Progenitor cell of endocrine pancreas (in vitro differentiated cells): ENCODE measurements around the gene CPLANE2. TPM values are rescaled to one million over a fixed set of nuclear protein-coding genes. Genes with fewer than 3 reads are reported as not detected.

Experiments
- DNase-seq: peaks from one replicate; pipeline ENCODE4 v3.0.0; 2021; ENCODE audit warnings: low spot score; ENCODE audit not compliant: unreplicated experiment
- H3K27ac Mint-ChIP-seq: 2 replicates; pipeline ENCODE4 v1.8.0; 2021; ENCODE audit warnings: mild to moderate bottlenecking, moderate library complexity, mixed read lengths
- H3K27me3 Mint-ChIP-seq: 2 replicates; pipeline ENCODE4 v1.8.0; 2021; ENCODE audit warnings: mixed read lengths
- H3K36me3 Mint-ChIP-seq: 2 replicates; pipeline ENCODE4 v1.8.0; 2022; ENCODE audit warnings: mixed read lengths; ENCODE audit not compliant: insufficient read depth
- H3K4me1 Mint-ChIP-seq: 2 replicates; pipeline ENCODE4 v1.8.0; 2021; ENCODE audit warnings: low read depth, mixed read lengths
- H3K4me3 Mint-ChIP-seq: 2 replicates; pipeline ENCODE4 v1.8.0; 2021; ENCODE audit warnings: low read depth, mild to moderate bottlenecking, moderate library complexity, mixed read lengths
- H3K9me3 Mint-ChIP-seq: 2 replicates; pipeline ENCODE4 v1.8.0; 2021; ENCODE audit warnings: low read depth, mixed read lengths
- CTCF ChIP-seq: fragments of 200-600 bp; sonication (generic); IDR thresholded peaks from one replicate; pipeline ENCODE4 v1.5.0; 2021; ENCODE audit warnings: antibody characterized with exemption, mild to moderate bottlenecking; ENCODE audit not compliant: unreplicated experiment
- total RNA-seq: library from RNA; stranded (reverse); gene quantifications from 2 replicates; pipeline ENCODE4 v1.2.1, GENCODE V29; 2021

The CPLANE2 gene
- total RNA-seq, 1 donor from 2014 or later = 16.5 TPM

DNA sequence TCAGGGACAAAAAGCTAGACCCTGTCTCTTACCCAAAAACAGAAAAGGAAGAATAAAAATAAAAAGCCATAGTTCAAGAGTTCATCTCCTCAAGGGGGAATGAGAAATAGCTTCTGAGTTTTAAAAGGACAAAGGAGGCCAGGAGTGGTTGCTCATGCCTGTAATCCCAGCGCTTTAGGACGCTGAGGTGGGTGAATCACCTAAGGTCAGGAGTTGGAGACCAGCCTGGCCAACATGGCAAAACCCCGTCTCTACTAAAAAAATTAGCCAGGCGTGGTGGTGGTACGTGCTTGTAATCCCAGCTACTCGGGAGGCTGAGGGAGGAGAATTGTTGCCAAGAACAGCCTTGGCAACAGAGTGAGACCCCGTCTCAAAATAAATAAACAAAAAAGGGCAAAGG is 38.6 kb upstream of the CPLANE2 start:
- Mint-ChIP-seq H3K4me3 (no peak overlapping the region), H3K36me3 (peaks cover 9% of the 10 kb centered on the region), H3K27me3 (no peaks in the 10 kb centered on the region), H3K27ac (peak overlapping the region; percentile 52), H3K9me3 (no peaks in the 10 kb centered on the region), H3K4me1 (peaks cover 5% of the 10 kb centered on the region)
- no peak for DNase-seq
- no peak for TF ChIP-seq CTCF

- H3K27me3 Mint-ChIP-seq = no peaks in the 10 kb centered on the region
- H3K4me1 Mint-ChIP-seq = peaks cover 29% of the 10 kb centered on the region
- H3K36me3 Mint-ChIP-seq = peaks cover 3% of the 10 kb centered on the region
- no peaks in the 10 kb centered on the region for H3K9me3 Mint-ChIP-seq
- no peak for DNase-seq
- peak overlapping the region; percentile 87 for H3K27ac Mint-ChIP-seq
- H3K4me3 Mint-ChIP-seq = peak overlapping the region; percentile 14
- TF ChIP-seq CTCF = no peak
These were observed 30.8 kb upstream of the CPLANE2 start for GRCh38 chr1:16267690-16268180.

DNA sequence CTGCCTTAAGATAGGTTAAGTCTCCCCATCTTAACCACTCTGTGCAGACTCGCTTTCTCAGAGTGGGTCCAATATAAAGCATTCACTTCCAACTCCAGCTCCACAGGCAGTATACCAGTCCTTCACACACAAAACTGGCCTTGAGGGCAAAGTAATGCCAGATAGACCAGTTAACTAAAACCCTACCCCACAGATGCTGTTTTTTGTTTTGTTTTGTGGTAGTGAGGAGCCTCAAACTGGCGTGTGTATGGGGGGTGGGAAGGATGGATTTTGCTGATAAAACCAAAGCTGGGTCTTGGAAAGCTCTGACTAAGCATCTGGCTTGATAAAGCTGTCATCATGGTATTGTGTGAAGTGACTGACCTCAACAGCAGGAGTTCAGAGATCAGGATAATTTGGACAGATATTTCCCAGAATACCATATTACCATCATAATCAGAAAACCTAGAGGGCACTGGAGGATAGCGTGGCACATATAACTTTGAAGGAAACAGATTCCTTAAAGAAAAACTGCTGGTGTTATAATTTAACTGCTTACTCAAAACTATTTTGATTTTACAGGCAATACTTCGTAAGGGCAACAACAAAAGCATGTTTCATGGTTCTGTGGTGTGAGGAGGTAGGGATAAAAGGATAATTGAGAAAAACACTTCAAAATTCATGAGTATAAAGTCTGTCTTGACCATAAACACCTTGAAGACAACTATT is 29.6 kb upstream of the CPLANE2 start:
- H3K36me3 Mint-ChIP-seq = peaks cover 3% of the 10 kb centered on the region
- H3K4me1 Mint-ChIP-seq = peaks cover 29% of the 10 kb centered on the region
- DNase-seq = no peak
- H3K27ac Mint-ChIP-seq = peak overlapping the region; percentile 62
- H3K27me3 Mint-ChIP-seq = no peaks in the 10 kb centered on the region
- H3K9me3 Mint-ChIP-seq = no peaks in the 10 kb centered on the region
- H3K4me3 Mint-ChIP-seq = no peak overlapping the region
- no peak for TF ChIP-seq CTCF

DNA sequence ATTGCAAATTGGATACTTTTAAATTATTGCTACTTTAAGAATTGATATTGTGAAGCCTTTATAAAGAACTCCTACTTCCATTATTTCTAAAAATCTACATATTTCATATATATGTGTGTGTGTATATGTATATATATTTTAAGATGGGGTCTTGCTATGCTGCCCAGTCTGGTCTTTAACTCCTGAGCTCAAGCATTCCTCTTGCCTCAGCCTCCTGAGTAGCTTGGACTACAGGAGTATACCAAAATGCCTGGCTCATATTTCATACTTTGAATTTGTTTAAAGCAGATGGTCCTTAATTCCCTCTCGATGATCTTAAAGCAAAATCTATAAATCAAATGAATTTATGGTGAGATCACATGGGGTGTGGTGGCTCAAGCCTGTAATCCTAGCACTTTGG is 25.1 kb upstream of the CPLANE2 start:
- Mint-ChIP-seq H3K27ac (no peak overlapping the region), H3K36me3 (no peaks in the 10 kb centered on the region), H3K27me3 (no peaks in the 10 kb centered on the region), H3K9me3 (no peaks in the 10 kb centered on the region), H3K4me1 (peaks cover 9% of the 10 kb centered on the region), H3K4me3 (no peak overlapping the region)
- TF ChIP-seq CTCF = no peak
- no peak for DNase-seq

DNA sequence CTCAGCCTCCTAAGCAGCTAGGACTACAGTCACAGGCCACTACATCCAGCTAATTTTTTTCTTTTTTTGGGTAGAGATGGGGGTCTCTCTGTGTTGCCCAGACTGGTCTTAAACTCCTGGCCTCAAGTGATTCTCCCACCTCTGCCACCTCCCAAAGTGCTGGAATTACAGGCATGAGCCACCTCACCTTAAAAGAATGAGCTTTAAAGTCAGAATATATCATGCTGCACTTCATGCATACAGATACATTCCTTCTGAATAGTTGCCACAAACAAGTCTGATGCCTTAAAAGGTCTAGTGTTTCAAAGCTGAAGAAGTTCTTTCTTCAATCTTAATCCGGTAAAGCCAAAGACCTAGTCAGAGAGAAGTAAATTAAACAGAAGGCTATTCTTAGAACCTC is 23.8 kb upstream of the CPLANE2 start:
- H3K36me3 Mint-ChIP-seq = peaks cover 2% of the 10 kb centered on the region
- H3K4me3 Mint-ChIP-seq = no peak overlapping the region
- H3K27ac Mint-ChIP-seq = no peak overlapping the region
- H3K4me1 Mint-ChIP-seq = peaks cover 1% of the 10 kb centered on the region
- no peaks in the 10 kb centered on the region for H3K27me3 Mint-ChIP-seq
- no peak for DNase-seq
- no peak for TF ChIP-seq CTCF
- H3K9me3 Mint-ChIP-seq = no peaks in the 10 kb centered on the region
